ENCODE measurements around the gene TMOD1. TPM values are rescaled to one million over a fixed set of nuclear protein-coding genes. Genes with fewer than 3 reads are reported as not detected.

Gene TMOD1
- total RNA-seq, 5 donors from 2014 or later (not counting 1 experiment from before 2014, with no cell fraction given) = 0.70 to 1.9 (median 1.3) TPM

- H3K27me3 Mint-ChIP-seq = peaks cover 31 to 38% of the 10 kb centered on the region in 2 donors
Observed at GRCh38 chr9:97519441-97519970, 18.0 kb downstream of the TMOD1 start.

GRCh38 chr9:97521576-97522333 lies 20.3 kb downstream of the TMOD1 start:
- peaks cover 0 to 5% (median 3%) of the 10 kb centered on the region in 3 donors for H3K4me1 Mint-ChIP-seq
- POLR2A ChIA-PET = no interaction called here
- CTCF ChIA-PET = no interaction called here
- peaks cover 21 to 27% of the 10 kb centered on the region in 2 donors for H3K27me3 Mint-ChIP-seq
- Histone ChIP-seq H3K4me3 (ENCODE audit: control insufficient read depth in 1 of 2, extremely low read depth in 1 of 2, low read length in 1 of 2) (no peak overlapping the region), H3K27me3 (replicated peaks in 1 of 2; ENCODE audit: control insufficient read depth in 2 of 2, extremely low read depth in 1 of 2, insufficient read depth in 2 of 2, low read length in 1 of 2) (peaks cover 0 to 25% of the 10 kb centered on the region in 2 experiments), H3K27ac (ENCODE audit: low read length) (no peak overlapping the region), H3K4me1 (ENCODE audit: control insufficient read depth in 1 of 2, extremely low read depth in 1 of 2, insufficient read depth in 2 of 2, low read length in 2 of 2) (no peaks in the 10 kb centered on the region), H3K9me3 (no peaks in the 10 kb centered on the region), H3K36me3 (ENCODE audit: control insufficient read depth in 2 of 2, extremely low read depth in 1 of 2, insufficient read depth in 1 of 2, low read length in 1 of 2) (no peaks in the 10 kb centered on the region)
- ATAC-seq (replicated peaks in 1 of 4) (no peak), DNase-seq (no peak)
- WGBS (ENCODE audit: insufficient coverage) = 97% methylated on average over 5 of the region's 10 CpGs
- H3K36me3 Mint-ChIP-seq = no peaks in the 10 kb centered on the region
- H3K27ac Mint-ChIP-seq = no peak overlapping the region
- no peaks in the 10 kb centered on the region for H3K9me3 Mint-ChIP-seq
- no peak overlapping the region for H3K4me3 Mint-ChIP-seq

More at GRCh38 chr9:97519441-97519970, 18.0 kb downstream of the TMOD1 start:
- Histone ChIP-seq H3K4me1 (ENCODE audit: control insufficient read depth in 1 of 2, extremely low read depth in 1 of 2, insufficient read depth in 2 of 2, low read length in 2 of 2) (no peaks in the 10 kb centered on the region), H3K9me3 (no peaks in the 10 kb centered on the region), H3K36me3 (ENCODE audit: control insufficient read depth in 2 of 2, extremely low read depth in 1 of 2, insufficient read depth in 1 of 2, low read length in 1 of 2) (no peaks in the 10 kb centered on the region), H3K4me3 (ENCODE audit: control insufficient read depth in 1 of 2, extremely low read depth in 1 of 2, low read length in 1 of 2) (no peak overlapping the region), H3K27me3 (replicated peaks in 1 of 2; ENCODE audit: control insufficient read depth in 2 of 2, extremely low read depth in 1 of 2, insufficient read depth in 2 of 2, low read length in 1 of 2) (peaks cover 0 to 38% of the 10 kb centered on the region in 2 experiments), H3K27ac (ENCODE audit: low read length) (no peak overlapping the region)
- ATAC-seq (replicated peaks in 1 of 4) (no peak), DNase-seq (no peak)
- H3K36me3 Mint-ChIP-seq = no peaks in the 10 kb centered on the region
- no peak overlapping the region for H3K4me3 Mint-ChIP-seq
- ChIA-PET POLR2A (no interaction called here), CTCF (no interaction called here)
- peaks cover 0 to 5% (median 3%) of the 10 kb centered on the region in 3 donors for H3K4me1 Mint-ChIP-seq
- H3K27ac Mint-ChIP-seq = no peak overlapping the region
- WGBS (ENCODE audit: insufficient coverage) = 98% methylated on average over 8 of the region's 11 CpGs
- no peaks in the 10 kb centered on the region for H3K9me3 Mint-ChIP-seq

GRCh38 chr9:97524424-97524823 lies 23.0 kb downstream of the TMOD1 start:
- 60% methylated on average over 1 of the region's 4 CpGs for WGBS (ENCODE audit: insufficient coverage)
- CTCF ChIA-PET = interaction anchor here in 1 of 2 donors (0.6 kb wide), 1 partner anchor 317 kb away, joined by 3 read pairs; no protein-coding TSS in a partner anchor
- H3K27me3 Mint-ChIP-seq = peaks cover 3 to 4% of the 10 kb centered on the region in 2 donors

GRCh38 chr9:97525451-97525850 lies 24.0 kb downstream of the TMOD1 start:
- no peaks in the 10 kb centered on the region for H3K36me3 Mint-ChIP-seq
- no peak overlapping the region for H3K4me3 Mint-ChIP-seq
- Histone ChIP-seq H3K4me3 (ENCODE audit: control insufficient read depth in 1 of 2, extremely low read depth in 1 of 2, low read length in 1 of 2) (no peak overlapping the region), H3K36me3 (ENCODE audit: control insufficient read depth in 2 of 2, extremely low read depth in 1 of 2, insufficient read depth in 1 of 2, low read length in 1 of 2) (no peaks in the 10 kb centered on the region), H3K27me3 (replicated peaks in 1 of 2; ENCODE audit: control insufficient read depth in 2 of 2, extremely low read depth in 1 of 2, insufficient read depth in 2 of 2, low read length in 1 of 2) (no peaks in the 10 kb centered on the region), H3K9me3 (no peaks in the 10 kb centered on the region), H3K27ac (ENCODE audit: low read length) (no peak overlapping the region), H3K4me1 (ENCODE audit: control insufficient read depth in 1 of 2, extremely low read depth in 1 of 2, insufficient read depth in 2 of 2, low read length in 2 of 2) (no peaks in the 10 kb centered on the region)
- ChIA-PET POLR2A (no interaction called here), CTCF (no interaction called here)
- no peaks in the 10 kb centered on the region for H3K9me3 Mint-ChIP-seq
- H3K27ac Mint-ChIP-seq = no peak overlapping the region
- H3K27me3 Mint-ChIP-seq = no peaks in the 10 kb centered on the region
- DNase-seq (no peak), ATAC-seq (replicated peaks in 1 of 4) (no peak)
- H3K4me1 Mint-ChIP-seq = no peaks in the 10 kb centered on the region
- WGBS (ENCODE audit: insufficient coverage) = no CpG with 5 or more reads among the region's 2 CpGs

More at GRCh38 chr9:97524424-97524823, 23.0 kb downstream of the TMOD1 start:
- Histone ChIP-seq H3K27me3 (replicated peaks in 1 of 2; ENCODE audit: control insufficient read depth in 2 of 2, extremely low read depth in 1 of 2, insufficient read depth in 2 of 2, low read length in 1 of 2) (peaks cover 0 to 3% of the 10 kb centered on the region in 2 experiments), H3K27ac (ENCODE audit: low read length) (no peak overlapping the region), H3K36me3 (ENCODE audit: control insufficient read depth in 2 of 2, extremely low read depth in 1 of 2, insufficient read depth in 1 of 2, low read length in 1 of 2) (no peaks in the 10 kb centered on the region), H3K9me3 (no peaks in the 10 kb centered on the region), H3K4me1 (ENCODE audit: control insufficient read depth in 1 of 2, extremely low read depth in 1 of 2, insufficient read depth in 2 of 2, low read length in 2 of 2) (no peaks in the 10 kb centered on the region), H3K4me3 (ENCODE audit: control insufficient read depth in 1 of 2, extremely low read depth in 1 of 2, low read length in 1 of 2) (no peak overlapping the region)
- no peaks in the 10 kb centered on the region for H3K9me3 Mint-ChIP-seq
- no peak overlapping the region for H3K4me3 Mint-ChIP-seq
- no peak overlapping the region for H3K27ac Mint-ChIP-seq
- no peak for ATAC-seq (replicated peaks in 1 of 4)
- no peak for DNase-seq
- no peaks in the 10 kb centered on the region for H3K36me3 Mint-ChIP-seq
- POLR2A ChIA-PET = no interaction called here
- H3K4me1 Mint-ChIP-seq = no peaks in the 10 kb centered on the region

GRCh38 chr9:97526895-97527575 lies 25.6 kb downstream of the TMOD1 start:
- Mint-ChIP-seq H3K27me3 (no peaks in the 10 kb centered on the region), H3K4me3 (no peak overlapping the region), H3K27ac (no peak overlapping the region), H3K4me1 (no peaks in the 10 kb centered on the region), H3K9me3 (no peaks in the 10 kb centered on the region), H3K36me3 (no peaks in the 10 kb centered on the region)
- WGBS (ENCODE audit: insufficient coverage) = 91% methylated on average over 5 of the region's 7 CpGs
- H3K9me3 ChIP-seq = no peaks in the 10 kb centered on the region
- DNase-seq (no peak), ATAC-seq (replicated peaks in 1 of 4) (no peak)
- ChIA-PET CTCF (no interaction called here), POLR2A (interaction anchor here in 1 of 2 donors (0.6 kb wide), 1 partner anchor 10 kb away, joined by 3 read pairs; no protein-coding TSS in a partner anchor)
- no peak overlapping the region for H3K27ac ChIP-seq (ENCODE audit: low read length)
- H3K27me3 ChIP-seq (replicated peaks in 1 of 2; ENCODE audit: control insufficient read depth in 2 of 2, extremely low read depth in 1 of 2, insufficient read depth in 2 of 2, low read length in 1 of 2) = no peaks in the 10 kb centered on the region
- H3K36me3 ChIP-seq (ENCODE audit: control insufficient read depth in 2 of 2, extremely low read depth in 1 of 2, insufficient read depth in 1 of 2, low read length in 1 of 2) = no peaks in the 10 kb centered on the region
- H3K4me1 ChIP-seq (ENCODE audit: control insufficient read depth in 1 of 2, extremely low read depth in 1 of 2, insufficient read depth in 2 of 2, low read length in 2 of 2) = no peaks in the 10 kb centered on the region
- H3K4me3 ChIP-seq (ENCODE audit: control insufficient read depth in 1 of 2, extremely low read depth in 1 of 2, low read length in 1 of 2) = no peak overlapping the region

DNA sequence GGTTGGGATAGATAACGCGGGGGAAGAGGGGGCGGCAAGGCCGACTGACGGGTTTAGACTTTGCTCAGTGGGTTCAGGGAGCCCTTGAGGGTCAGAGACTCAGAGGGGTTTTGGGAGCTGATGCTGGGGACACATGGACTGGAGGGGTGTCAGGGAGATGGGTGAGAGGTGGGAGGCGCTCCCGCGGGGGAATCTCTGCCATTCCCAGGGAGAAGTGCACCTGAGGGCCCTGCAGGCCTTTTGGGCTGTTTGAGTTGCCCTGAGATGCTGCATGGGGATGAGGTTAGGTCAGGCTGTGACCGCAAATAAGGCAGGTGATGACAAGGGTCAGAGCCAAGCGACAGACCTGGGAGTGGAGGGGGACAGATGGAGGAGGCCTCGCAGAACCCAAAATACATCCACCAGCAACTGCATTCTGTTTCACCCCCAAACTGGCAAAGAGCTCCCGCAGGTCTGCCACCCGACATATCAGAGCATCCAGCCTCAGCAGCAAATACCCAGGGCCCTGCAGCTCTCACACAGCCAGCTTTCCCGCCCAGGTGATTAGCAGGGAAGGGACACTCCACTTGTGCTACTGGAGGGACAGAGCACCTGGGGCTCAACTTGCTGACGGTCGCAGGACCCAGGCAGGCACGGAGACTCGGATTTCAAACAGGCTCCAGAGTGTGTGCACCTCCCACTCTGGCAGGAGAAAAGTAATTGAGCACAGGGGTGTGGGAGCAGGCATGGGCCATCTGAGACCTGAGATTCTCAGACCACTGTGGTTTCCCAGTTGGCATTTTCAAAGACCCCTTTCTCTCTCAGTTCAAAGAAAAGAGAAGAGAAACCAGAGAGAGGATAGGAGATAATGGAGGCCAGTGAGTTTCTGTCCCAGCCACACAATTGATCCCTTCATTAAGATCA lies 26.4 kb downstream of the TMOD1 start:
- Histone ChIP-seq H3K9me3 (no peaks in the 10 kb centered on the region), H3K4me3 (ENCODE audit: control insufficient read depth in 1 of 2, extremely low read depth in 1 of 2, low read length in 1 of 2) (no peak overlapping the region), H3K27ac (ENCODE audit: low read length) (no peak overlapping the region), H3K36me3 (ENCODE audit: control insufficient read depth in 2 of 2, extremely low read depth in 1 of 2, insufficient read depth in 1 of 2, low read length in 1 of 2) (no peaks in the 10 kb centered on the region), H3K4me1 (ENCODE audit: control insufficient read depth in 1 of 2, extremely low read depth in 1 of 2, insufficient read depth in 2 of 2, low read length in 2 of 2) (no peaks in the 10 kb centered on the region), H3K27me3 (replicated peaks in 1 of 2; ENCODE audit: control insufficient read depth in 2 of 2, extremely low read depth in 1 of 2, insufficient read depth in 2 of 2, low read length in 1 of 2) (no peaks in the 10 kb centered on the region)
- Mint-ChIP-seq H3K27me3 (no peaks in the 10 kb centered on the region), H3K4me3 (no peak overlapping the region), H3K36me3 (no peaks in the 10 kb centered on the region), H3K27ac (no peak overlapping the region), H3K9me3 (no peaks in the 10 kb centered on the region), H3K4me1 (no peaks in the 10 kb centered on the region)
- ATAC-seq (replicated peaks in 1 of 4) (no peak), DNase-seq (no peak)
- ChIA-PET CTCF (interaction anchor here in 1 of 2 donors (0.6 kb wide), 1 partner anchor 1320 kb away, joined by 10 read pairs; no protein-coding TSS in a partner anchor), POLR2A (interaction anchor here in 1 of 2 donors (0.6 kb wide), 1 partner anchor 11 kb away, joined by 3 read pairs; no protein-coding TSS in a partner anchor)
- 91% methylated on average over 11 of the region's 18 CpGs for WGBS (ENCODE audit: insufficient coverage)
